GM19452 (cell line): ENCODE measurements around the gene RBBP8NL.

Experiments used
- ATAC-seq: cut with Tn5 transposase; IDR thresholded peaks from one replicate; pipeline ENCODE4 v1.9.1; 2021; ENCODE audit not compliant: unreplicated experiment

Gene RBBP8NL

GRCh38 chr20:62363920-62364851, 63.2 kb downstream of the RBBP8NL start:
- no peak for ATAC-seq

GRCh38 chr20:62362991-62363919, 64.1 kb downstream of the RBBP8NL start:
- no peak for ATAC-seq

GRCh38 chr20:62362590-62362940, 64.8 kb downstream of the RBBP8NL start:
- ATAC-seq: no peak

- ATAC-seq: no peak
Observed at GRCh38 chr20:62361799-62362589, 65.3 kb downstream of the RBBP8NL start.

- no peak for ATAC-seq
Observed at GRCh38 chr20:62360854-62361798, 66.2 kb downstream of the RBBP8NL start.
